LoVo (cell line): ENCODE results near the gene ACTL7A.
"Not testable (repeated sequence)": the region's sequence is repeated elsewhere in the genome, so short reads cannot be mapped to it uniquely, and the experiment has no call there.

Source experiments
- DNase-seq: peaks from one replicate; pipeline ENCODE4 v3.0.0-alpha.2; 2016; ENCODE audit warnings: low spot score

The ACTL7A gene

DNA sequence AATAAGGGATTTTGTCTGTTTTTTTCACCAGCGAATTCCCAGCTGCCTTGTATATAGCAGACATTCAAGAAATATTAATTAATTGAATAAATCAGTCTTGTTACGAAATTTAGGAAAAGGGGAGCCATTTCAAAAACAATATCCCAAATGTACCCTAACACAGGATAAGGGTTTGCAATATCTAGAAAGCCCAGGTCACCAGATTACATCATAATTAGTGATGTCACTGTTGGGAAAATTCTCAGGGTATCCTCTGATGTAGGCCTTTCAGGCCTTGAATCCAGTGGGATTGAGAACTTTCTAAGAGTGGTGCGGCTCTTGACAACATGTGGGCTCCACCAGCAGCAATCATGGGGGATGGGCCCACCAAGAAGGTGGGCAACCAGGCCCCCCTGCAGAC is at the start of gene ACTL7A:
Gene ACTL7A, plus strand, starts transcription at position 270 of the 400 bp plus-strand sequence. Its CDS starts 57 bp downstream, at position 327.
- DNase-seq = no peak

- DNase-seq = no peak
Measured at GRCh38 chr9:108812396-108813025, 49.6 kb upstream of the ACTL7A start.

GRCh38 chr9:108813951-108814601 is 48.0 kb upstream of the ACTL7A start:
- peak; percentile 76 for DNase-seq

GRCh38 chr9:108815156-108815555 is 46.9 kb upstream of the ACTL7A start:
- peak; percentile 6 for DNase-seq

DNA sequence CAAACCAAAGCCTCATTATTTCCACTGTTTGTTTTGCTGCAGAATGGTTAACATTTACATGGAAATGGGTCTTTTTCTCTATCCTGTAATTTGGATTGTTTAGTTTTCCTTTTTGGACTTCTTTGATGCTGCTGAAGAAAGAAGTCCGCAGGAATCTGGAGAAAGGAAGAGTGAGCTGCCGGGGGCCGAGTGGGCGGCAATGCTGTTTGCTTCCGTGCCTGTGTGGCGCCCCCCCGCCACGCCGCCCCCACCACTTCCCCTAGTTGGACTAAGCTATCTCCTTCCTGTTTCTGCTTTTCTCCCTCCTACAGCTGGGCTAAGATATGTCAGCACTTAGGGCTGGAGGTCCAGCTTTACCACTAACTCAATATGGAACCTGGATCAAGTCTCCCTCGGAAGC is 46.0 kb upstream of the ACTL7A start:
- no peak for DNase-seq

GRCh38 chr9:108823829-108824228 is 38.2 kb upstream of the ACTL7A start:
- no peak for DNase-seq

- DNase-seq = no peak
Measured at GRCh38 chr9:108830272-108830671, 31.8 kb upstream of the ACTL7A start.

DNA sequence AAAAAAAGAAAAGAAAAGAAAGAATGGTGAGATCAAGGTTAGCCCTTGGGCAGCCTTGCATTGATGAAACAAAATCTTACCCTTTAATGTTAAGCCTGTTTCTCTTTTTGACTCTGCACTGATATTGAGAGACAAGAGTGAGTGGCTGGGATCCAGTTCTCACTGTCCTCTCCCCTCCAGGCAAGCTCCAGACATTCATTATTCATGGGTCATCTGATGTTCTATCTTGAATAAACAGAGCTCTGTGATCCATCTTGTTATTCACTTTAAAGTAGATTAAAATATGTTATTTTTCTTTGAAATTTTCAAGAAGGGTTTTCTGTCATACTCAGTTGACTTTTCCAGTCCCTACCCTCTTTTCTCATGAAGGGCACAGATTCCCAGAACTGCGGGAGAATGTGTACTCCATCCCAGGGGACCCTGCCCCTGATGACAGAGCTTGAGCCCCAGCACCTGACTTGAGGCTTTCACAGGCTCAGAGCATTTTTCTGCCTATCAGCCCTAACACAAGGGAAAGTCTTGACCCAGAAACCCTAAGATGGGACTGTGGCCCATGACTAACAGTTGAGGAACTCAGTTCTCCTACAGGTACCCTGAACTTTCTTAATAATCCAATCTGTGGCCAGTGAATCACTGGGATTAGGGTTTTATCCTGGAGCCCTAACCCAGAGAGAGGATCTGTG is 30.4 kb upstream of the ACTL7A start:
- peak; percentile 5 for DNase-seq

- no peak for DNase-seq
Measured at GRCh38 chr9:108832179-108832500, 29.9 kb upstream of the ACTL7A start.

GRCh38 chr9:108834959-108835665 is 27.0 kb upstream of the ACTL7A start:
- DNase-seq = no peak

DNA sequence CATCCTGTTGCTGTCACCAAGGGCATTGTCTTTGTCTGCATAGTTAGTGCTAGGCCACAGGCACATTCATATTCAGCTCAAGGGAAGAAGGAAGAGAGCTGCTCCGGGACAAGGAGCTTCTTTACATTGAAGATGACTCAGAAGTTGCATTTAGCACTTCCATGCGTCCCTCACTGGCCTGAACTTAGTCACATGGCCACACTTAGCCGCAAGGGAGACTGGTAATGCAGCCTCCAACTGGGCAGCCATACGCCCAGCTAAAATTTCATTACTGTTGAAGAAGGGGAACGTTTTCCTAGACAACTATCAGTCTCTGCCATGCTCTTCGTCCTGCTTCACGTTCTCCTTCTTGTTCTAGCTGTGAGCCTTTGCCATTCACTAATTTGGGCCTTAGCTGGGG is 26.2 kb upstream of the ACTL7A start:
- no peak for DNase-seq

DNA sequence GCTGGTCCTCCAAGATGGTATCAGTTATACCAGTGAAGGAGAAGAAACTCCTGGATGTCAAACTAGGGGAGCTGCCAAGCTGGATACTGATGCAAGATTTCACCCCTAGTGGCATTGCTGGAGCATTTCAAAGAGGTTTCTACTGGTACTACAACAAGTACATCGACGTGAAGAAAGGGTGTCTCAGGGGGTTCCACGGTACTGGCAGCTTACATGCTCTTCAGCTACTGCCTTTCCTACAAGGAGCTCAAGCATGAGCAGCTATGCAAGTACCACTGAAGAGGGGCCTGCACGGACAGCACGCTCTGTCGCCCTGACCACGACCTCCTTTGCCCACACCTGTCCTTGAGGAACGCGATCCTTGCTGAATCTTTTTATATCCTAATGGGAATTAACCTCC is 25.7 kb upstream of the ACTL7A start:
- no peak for DNase-seq

- DNase-seq = no peak
Measured at GRCh38 chr9:108836781-108837180, 25.3 kb upstream of the ACTL7A start.

DNA sequence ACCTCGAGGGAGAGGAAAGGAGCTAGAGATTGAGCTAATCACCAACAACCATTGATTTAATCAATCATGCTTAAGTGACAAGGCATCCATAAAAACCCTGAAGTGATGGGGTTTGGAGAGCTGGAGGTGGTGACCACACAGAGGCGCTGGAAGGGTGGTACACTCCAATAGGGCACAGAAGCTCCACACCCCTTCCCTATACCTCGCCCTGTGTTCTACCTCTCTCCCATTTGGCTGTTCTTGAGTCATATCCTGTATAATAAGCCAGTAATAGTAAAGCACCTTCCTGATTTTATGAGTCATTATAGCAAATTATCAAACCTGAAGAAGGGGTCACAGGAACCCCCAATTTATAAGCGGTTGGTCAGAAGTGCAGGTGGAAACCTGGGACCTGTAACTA is 24.5 kb upstream of the ACTL7A start:
- DNase-seq = no peak

- DNase-seq = no peak
Measured at GRCh38 chr9:108838017-108838416, 24.0 kb upstream of the ACTL7A start.

DNA sequence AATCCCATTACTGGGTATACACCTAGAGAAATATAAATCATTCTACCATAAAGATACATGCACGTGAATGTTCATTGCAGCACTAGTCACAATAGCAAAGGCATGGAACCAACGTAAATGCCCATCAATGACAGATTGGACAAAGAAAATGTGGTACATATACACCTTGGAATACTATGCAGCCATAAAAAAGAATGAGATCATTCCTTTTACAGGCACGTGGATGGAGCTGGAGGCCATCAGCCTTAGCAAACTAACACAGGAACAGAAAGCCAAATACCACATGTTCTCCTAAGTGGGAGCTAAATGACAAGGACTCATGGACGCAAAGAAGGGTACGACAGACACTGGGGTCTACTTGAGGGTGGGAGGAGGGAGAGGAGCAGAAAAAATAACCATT is 22.5 kb upstream of the ACTL7A start:
- DNase-seq = not testable (repeated sequence)

- no peak for DNase-seq
Measured at GRCh38 chr9:108842610-108843295, 19.3 kb upstream of the ACTL7A start.

DNA sequence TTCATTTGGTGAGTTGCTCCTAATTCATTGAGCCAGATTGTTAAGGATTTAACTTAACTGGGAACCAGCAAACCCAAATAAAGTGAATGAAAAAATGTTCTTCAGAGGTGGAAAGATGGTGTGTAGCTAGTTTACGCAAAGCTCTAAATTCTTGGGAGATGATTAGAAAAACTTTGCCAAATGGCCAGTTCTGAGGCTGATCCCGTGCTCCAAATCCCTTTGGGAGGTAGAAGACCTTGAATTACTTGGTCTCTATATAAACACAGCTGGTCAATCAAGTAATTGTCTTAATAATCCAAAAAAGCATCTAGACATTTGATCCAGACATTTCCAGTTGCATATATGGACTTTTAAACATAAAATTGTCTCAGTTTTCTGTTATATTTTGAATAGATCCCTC is 17.7 kb upstream of the ACTL7A start:
- no peak for DNase-seq

GRCh38 chr9:108844856-108845255 is 17.2 kb upstream of the ACTL7A start:
- DNase-seq = no peak

DNA sequence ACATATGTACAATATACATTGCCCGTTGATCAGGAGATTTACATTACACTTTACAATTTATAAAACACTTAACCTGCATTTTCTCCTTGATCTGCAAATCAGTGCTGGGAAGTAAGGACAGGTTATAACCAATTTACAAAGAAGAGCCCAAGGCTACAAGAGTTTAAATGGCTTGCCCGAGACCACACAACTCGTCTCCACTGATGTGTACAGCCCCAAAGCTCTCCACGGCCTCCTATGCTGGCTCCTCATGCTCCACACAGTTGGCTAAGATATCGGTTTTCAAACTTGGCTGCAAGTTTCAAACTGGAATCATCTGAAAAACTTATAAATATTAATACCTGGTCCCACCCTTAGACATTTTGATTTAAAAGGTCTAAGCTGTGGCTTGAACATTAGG is 16.6 kb upstream of the ACTL7A start:
- no peak for DNase-seq

DNA sequence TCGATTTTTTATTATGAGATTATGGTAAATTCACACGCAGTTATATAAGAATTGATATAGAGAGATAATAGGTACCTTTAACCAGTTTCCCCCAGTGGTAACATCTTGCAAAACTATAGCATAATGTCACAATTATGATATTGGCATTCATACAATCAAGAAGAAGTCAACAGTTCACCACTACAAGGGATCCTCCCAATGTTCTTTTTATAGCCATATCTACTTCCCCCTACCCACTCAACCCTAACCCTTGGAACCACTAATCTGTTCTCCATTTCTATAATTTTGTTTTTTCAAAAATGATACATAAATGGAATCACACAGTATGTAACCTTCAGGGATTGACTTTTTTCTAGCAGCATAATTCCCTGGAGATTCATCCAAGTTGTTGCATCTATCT is 16.1 kb upstream of the ACTL7A start:
- no peak for DNase-seq

GRCh38 chr9:108848296-108848695 is 13.8 kb upstream of the ACTL7A start:
- not testable (repeated sequence) for DNase-seq
